DOHH2 (cell line): ENCODE results near the gene HIBADH.

ENCODE experiments used
- H3F3A ChIP-seq: fragments of 200-600 bp; sonication (generic), shearing (Covaris generic); 2 replicates; pipeline ENCODE4 v1.6.0; 2016; ENCODE audit warnings: antibody characterized with exemption, mild to moderate bottlenecking; ENCODE audit not compliant: control insufficient read depth, insufficient read depth
- H3K27ac ChIP-seq: fragments of 200-600 bp; sonication (generic); 2 replicates; pipeline ENCODE4 v1.5.1; 2014; ENCODE audit warnings: low read depth, mild to moderate bottlenecking, low read length, moderate library complexity
- H3K27me3 ChIP-seq: fragments of 200-600 bp; sonication (generic); 2 replicates; pipeline ENCODE4 v1.6.1; 2014; ENCODE audit warnings: mild to moderate bottlenecking, low read length, mixed read lengths; ENCODE audit not compliant: control insufficient read depth
- H3K36me3 ChIP-seq: fragments of 200-600 bp; sonication (generic); 2 replicates; pipeline ENCODE4 v1.6.1; 2014; ENCODE audit warnings: mild to moderate bottlenecking, low read length, moderate library complexity, mixed read lengths; ENCODE audit not compliant: control insufficient read depth
- H3K4me1 ChIP-seq: fragments of 200-600 bp; sonication (generic); 2 replicates; pipeline ENCODE4 v1.6.1; 2014; ENCODE audit warnings: mild to moderate bottlenecking, low read length, mixed read lengths; ENCODE audit not compliant: control insufficient read depth
- H3K4me2 ChIP-seq: fragments of 200-600 bp; sonication (generic); 2 replicates; pipeline ENCODE4 v1.6.0; 2014; ENCODE audit warnings: mild to moderate bottlenecking, low read length, moderate library complexity
- H3K4me3 ChIP-seq: fragments of 200-600 bp; sonication (generic); 2 replicates; pipeline ENCODE4 v1.5.1; 2014; ENCODE audit warnings: mild to moderate bottlenecking, low read length, mixed read lengths
- H3K79me2 ChIP-seq: fragments of 200-600 bp; sonication (generic); 2 replicates; pipeline ENCODE4 v1.6.1; 2014; ENCODE audit warnings: mild to moderate bottlenecking, low read length, mixed read lengths; ENCODE audit not compliant: control insufficient read depth
- H3K9me2 ChIP-seq: fragments of 200-600 bp; sonication (generic); replicated peaks from 2 replicates; pipeline ENCODE4 v1.6.1; 2014; ENCODE audit warnings: mild to moderate bottlenecking, low read length, mixed read lengths; ENCODE audit not compliant: control insufficient read depth
- H3K9me3 ChIP-seq: fragments of 200-600 bp; sonication (generic); 2 replicates; pipeline ENCODE4 v1.6.1; 2014; ENCODE audit warnings: antibody characterized with exemption, low read length, mixed read lengths; ENCODE audit not compliant: control insufficient read depth, insufficient read depth
- H4K20me1 ChIP-seq: fragments of 200-600 bp; sonication (generic); 2 replicates; pipeline ENCODE4 v1.6.0; 2014; ENCODE audit warnings: low read depth, mild to moderate bottlenecking, antibody characterized with exemption, low read length, moderate library complexity; ENCODE audit not compliant: control insufficient read depth, insufficient read depth
- EZH2phosphoT487 ChIP-seq: fragments of 200-600 bp; sonication (generic); IDR thresholded peaks from 2 replicates; pipeline ENCODE4 v1.6.1; 2017; ENCODE audit warnings: borderline replicate concordance, mild to moderate bottlenecking, antibody characterized with exemption, low read length, moderate library complexity, mixed read lengths
- TF ChIP-seq, protein P1 (sequence below): fragments of 200-600 bp; sonication (generic); IDR thresholded peaks from one replicate; pipeline ENCODE4 v1.5.1; 2014; ENCODE audit warnings: antibody characterized with exemption, mild to moderate bottlenecking, low read depth, low read length; ENCODE audit not compliant: poor library complexity, severe bottlenecking

The HIBADH gene

DNA sequence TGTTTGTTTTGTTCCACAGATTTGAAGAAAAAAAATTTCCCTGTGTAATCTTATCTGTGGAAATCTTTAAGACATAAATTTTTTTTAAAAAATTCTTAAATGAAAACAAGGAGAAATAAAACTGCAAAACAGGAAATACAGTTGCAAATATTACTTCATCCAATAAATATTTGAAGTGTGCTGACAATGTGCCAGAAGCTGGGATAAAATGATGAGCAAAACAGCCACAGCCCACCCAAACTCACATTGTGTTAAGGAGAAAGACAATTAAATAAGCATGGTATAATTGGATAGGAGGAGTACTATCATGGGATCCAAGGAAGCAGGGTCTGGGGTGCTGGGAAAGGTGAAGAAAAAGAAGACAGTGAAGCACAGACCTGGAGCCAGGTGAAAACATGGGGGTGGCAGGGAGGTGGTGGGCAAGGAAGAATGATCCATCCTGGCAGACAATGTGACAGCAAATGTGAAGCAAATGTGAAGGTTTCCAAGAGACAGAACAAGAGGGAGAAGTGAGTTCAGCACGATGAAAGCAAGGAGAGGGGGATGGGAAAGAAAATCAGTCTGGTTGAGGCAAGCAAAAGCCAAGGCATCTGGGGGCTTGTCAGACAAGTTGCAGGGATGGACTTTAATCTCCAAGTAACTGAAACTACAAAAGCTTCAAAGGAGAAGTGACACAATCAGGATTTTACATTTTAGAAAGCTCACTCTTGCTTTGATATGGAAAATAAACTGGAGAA is 135.9 kb downstream of the HIBADH start:
- H4K20me1 ChIP-seq = no peaks in the 10 kb centered on the region

DNA sequence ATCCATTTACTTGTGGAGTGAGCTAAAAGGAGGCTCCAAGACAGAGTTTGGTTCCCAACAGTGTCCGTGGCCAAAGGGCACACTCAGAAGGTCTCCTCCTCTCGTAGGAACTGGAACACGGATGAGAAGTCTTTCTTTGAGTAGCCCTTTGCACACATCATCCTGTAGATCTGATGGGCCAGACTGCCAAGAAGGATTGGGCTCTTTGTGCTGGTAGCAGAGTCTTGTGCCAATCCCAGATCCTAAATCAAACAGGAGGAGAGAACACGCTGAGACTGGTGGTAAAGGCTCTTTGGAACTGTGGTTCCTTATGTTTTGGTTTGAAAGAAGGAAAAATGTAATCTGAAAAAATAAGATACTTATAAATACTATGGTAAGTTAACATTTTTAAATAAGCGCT is 136.6 kb downstream of the HIBADH start:
- Histone ChIP-seq H3K79me2 (no peaks in the 10 kb centered on the region), H3K27ac (no peak overlapping the region), H3K9me2 (no peaks in the 10 kb centered on the region), H3K36me3 (peaks cover 16% of the 10 kb centered on the region; the same call in 1 of the 2 replicates), H3K9me3 (no peaks in the 10 kb centered on the region), H3K4me1 (no peaks in the 10 kb centered on the region), H3K4me2 (no peak overlapping the region), H3F3A (no peaks in the 10 kb centered on the region), H4K20me1 (no peaks in the 10 kb centered on the region), H3K4me3 (no peak overlapping the region), H3K27me3 (no peaks in the 10 kb centered on the region)
- TF ChIP-seq, protein P1, sequence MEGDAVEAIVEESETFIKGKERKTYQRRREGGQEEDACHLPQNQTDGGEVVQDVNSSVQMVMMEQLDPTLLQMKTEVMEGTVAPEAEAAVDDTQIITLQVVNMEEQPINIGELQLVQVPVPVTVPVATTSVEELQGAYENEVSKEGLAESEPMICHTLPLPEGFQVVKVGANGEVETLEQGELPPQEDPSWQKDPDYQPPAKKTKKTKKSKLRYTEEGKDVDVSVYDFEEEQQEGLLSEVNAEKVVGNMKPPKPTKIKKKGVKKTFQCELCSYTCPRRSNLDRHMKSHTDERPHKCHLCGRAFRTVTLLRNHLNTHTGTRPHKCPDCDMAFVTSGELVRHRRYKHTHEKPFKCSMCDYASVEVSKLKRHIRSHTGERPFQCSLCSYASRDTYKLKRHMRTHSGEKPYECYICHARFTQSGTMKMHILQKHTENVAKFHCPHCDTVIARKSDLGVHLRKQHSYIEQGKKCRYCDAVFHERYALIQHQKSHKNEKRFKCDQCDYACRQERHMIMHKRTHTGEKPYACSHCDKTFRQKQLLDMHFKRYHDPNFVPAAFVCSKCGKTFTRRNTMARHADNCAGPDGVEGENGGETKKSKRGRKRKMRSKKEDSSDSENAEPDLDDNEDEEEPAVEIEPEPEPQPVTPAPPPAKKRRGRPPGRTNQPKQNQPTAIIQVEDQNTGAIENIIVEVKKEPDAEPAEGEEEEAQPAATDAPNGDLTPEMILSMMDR = no peak
- TF ChIP-seq EZH2phosphoT487 = no peak

More for the DNA sequence above, 135.9 kb downstream of the HIBADH start:
- H3K4me3 ChIP-seq = no peak overlapping the region
- no peak for TF ChIP-seq EZH2phosphoT487
- TF ChIP-seq, protein P1 = no peak
- no peaks in the 10 kb centered on the region for H3K27me3 ChIP-seq
- H3K27ac ChIP-seq = no peak overlapping the region
- H3K36me3 ChIP-seq = peaks cover 17% of the 10 kb centered on the region; the same call in 1 of the 2 replicates
- no peak overlapping the region for H3K4me2 ChIP-seq
- H3K9me2 ChIP-seq = no peaks in the 10 kb centered on the region
- no peaks in the 10 kb centered on the region for H3K9me3 ChIP-seq
- no peaks in the 10 kb centered on the region for H3F3A ChIP-seq
- no peaks in the 10 kb centered on the region for H3K79me2 ChIP-seq
- no peaks in the 10 kb centered on the region for H3K4me1 ChIP-seq

DNA sequence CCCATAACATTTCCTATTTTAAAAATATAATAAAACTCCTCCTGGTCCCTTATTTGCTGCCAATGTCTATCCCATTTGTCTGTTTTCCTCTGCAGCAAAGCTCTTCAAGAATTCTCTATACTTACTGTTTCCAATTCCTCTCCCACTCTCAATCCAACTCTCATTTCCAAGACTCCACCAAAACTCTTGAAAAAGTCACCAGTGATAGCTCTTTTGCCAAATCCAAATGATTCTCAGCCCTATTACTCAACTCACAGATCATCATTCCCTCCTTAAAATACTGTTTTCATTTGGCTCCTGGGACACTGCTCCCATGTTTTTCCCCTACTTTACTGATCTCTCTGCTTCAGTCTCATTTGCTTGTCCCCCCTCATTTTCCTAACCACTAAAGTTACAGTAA is 139.4 kb downstream of the HIBADH start:
- no peaks in the 10 kb centered on the region for H3F3A ChIP-seq
- no peak overlapping the region for H3K4me2 ChIP-seq

More for the DNA sequence above, 139.4 kb downstream of the HIBADH start:
- no peaks in the 10 kb centered on the region for H3K79me2 ChIP-seq
- H3K9me2 ChIP-seq = no peaks in the 10 kb centered on the region
- H3K9me3 ChIP-seq = no peaks in the 10 kb centered on the region
- H3K27ac ChIP-seq = no peak overlapping the region
- H3K27me3 ChIP-seq = no peaks in the 10 kb centered on the region
- no peaks in the 10 kb centered on the region for H3K4me1 ChIP-seq
- no peaks in the 10 kb centered on the region for H4K20me1 ChIP-seq
- no peak for TF ChIP-seq EZH2phosphoT487
- TF ChIP-seq, protein P1 = no peak
- no peak overlapping the region for H3K4me3 ChIP-seq
- peaks cover 12% of the 10 kb centered on the region; the same call in 1 of the 2 replicates for H3K36me3 ChIP-seq
